Esophagus muscularis mucosa (tissue), 3 donors: Measurements from ENCODE around the gene KIF26B.

Source experiments
- CTCF ChIP-seq, 3 experiments: fragments of 200-600 bp in 2 of 3; fragments of 450-650 bp in 1 of 3; sonication (generic) in 2 of 3; IDR thresholded peaks; one replicate each; pipeline ENCODE4 v1.5.1; 2017 to 2019; ENCODE audit warnings: antibody characterized with exemption in 3 of 3, mild to moderate bottlenecking in 2 of 3, moderate library complexity in 1 of 3
- POLR2A ChIP-seq: fragments of 450-650 bp; IDR thresholded peaks from one replicate; pipeline ENCODE4 v1.6.1; 2017; ENCODE audit warnings: antibody characterized with exemption, moderate library complexity, mild to moderate bottlenecking, low read depth

- TF ChIP-seq CTCF (IDR thresholded peaks at IDR 0.05) (no peak), POLR2A (no peak)
Observed at GRCh38 chr1:245316784-245317183, 162.0 kb downstream of the KIF26B start.
